HG03469 (cell line): ENCODE results near the gene C10orf67.

Source experiments
- ATAC-seq: cut with Tn5 transposase; IDR thresholded peaks from one replicate; pipeline ENCODE4 v1.9.1; 2021; ENCODE audit warnings: mild to moderate bottlenecking, moderate library complexity, moderate number of reproducible peaks; ENCODE audit not compliant: unreplicated experiment

C10orf67 gene

GRCh38 chr10:23199768-23200511, 144.7 kb downstream of the C10orf67 start:
- ATAC-seq, result no peak

DNA sequence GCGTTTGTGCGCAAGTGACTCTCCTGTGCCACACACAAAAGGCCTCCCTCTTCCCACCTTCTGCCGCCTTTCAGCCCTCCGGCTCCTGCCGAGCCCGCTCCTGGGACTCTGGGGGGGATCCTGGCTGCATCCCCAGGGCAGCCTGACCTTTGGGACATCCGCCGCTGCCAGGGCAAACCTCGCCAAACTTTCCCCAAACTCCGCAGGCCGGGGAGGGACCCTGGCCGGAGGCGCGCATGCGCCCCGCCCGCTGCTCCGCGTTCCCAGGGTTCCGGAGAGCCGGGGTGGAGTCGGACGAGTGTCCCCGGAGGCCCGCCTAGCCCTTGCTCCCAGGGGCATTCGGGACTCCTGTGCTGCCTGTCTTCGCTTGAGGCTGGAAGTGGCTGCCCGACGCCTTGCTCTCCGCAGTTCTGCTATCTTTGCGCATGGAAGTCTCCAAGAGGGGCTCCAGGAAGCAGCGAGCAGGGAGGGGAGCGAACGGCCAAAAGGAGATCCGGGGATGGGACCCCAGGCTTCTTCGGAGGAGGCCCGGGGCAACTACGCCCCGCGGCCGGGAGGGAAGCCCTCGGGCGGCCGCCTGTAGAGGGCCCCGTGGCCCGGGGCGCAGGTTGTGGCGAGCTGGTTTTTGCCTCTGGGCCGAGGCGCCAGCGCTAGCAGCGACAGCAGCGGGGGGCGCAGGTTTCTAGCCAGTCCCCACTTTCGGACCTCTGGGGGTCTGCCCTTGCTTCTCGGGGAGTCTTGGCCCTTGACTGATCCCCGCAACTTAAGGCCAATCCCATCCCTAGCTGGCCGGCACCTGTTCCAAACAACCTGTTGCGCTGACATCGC, 145.4 kb downstream of the C10orf67 start:
- no peak for ATAC-seq

GRCh38 chr10:23198610-23198939, 146.0 kb downstream of the C10orf67 start:
- ATAC-seq, result no peak

- no peak for ATAC-seq
Measured at GRCh38 chr10:23197416-23197861, 147.2 kb downstream of the C10orf67 start.

DNA sequence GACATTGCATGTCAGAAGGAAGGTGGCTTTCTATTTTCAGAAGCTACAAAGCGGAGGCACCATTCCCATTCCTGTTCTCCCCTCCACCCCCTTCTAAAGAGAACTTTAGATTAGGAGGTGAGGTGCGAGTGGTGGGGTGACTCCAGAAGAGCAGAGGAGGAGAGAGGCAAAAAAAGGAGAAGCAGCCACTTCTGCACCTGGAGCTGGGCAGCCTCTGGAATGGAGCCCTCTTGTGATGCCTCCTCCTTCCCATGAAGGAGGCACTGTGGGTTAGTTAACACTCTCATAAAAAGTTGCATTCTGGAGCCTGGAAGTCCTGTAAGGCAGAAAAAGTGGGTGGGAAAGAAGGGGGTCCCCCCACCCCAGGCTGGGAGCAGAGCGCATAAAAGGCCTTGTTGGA, 147.7 kb downstream of the C10orf67 start:
- ATAC-seq, result no peak

- no peak for ATAC-seq
Measured at GRCh38 chr10:23195846-23196600, 148.6 kb downstream of the C10orf67 start.

- ATAC-seq, result no peak
Measured at GRCh38 chr10:23194966-23195845, 149.4 kb downstream of the C10orf67 start.

GRCh38 chr10:23194471-23194965, 150.1 kb downstream of the C10orf67 start:
- no peak for ATAC-seq

GRCh38 chr10:23193435-23194074, 151.0 kb downstream of the C10orf67 start:
- no peak for ATAC-seq

DNA sequence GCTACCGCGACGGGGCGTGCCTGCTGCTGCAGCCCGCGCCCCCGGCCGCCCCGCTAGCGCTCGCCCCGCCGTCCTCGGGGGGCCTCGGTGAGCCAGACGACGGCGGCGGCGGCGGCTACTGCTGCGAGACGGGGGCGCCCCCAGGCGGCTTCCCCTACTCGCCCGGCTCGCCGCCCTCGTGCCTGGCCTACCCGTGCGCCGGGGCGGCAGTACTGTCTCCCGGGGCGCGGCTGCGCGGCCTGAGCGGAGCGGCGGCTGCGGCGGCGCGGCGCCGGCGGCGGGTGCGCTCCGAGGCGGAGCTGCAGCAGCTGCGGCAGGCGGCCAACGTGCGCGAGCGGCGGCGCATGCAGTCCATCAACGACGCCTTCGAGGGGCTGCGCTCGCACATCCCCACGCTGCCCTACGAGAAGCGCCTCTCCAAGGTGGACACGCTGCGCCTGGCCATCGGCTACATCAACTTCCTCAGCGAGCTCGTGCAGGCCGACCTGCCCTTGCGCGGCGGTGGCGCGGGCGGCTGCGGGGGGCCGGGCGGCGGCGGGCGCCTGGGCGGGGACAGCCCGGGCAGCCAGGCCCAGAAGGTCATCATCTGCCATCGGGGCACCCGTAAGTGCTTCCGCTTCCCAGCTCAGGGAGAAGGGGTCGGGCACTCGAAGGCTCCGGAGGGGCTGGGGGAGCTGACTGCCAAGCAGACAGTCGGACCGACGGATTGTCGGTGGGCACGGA, 151.7 kb downstream of the C10orf67 start:
- no peak for ATAC-seq

GRCh38 chr10:23191764-23192711, 152.6 kb downstream of the C10orf67 start, which contains the start of gene PTF1A:
PTF1A (plus strand) TSS chr10:23192312; CDS start chr10:23192531, 219 bp downstream.
- ATAC-seq, result no peak

- ATAC-seq, result no peak
Measured at GRCh38 chr10:23190872-23191763, 153.5 kb downstream of the C10orf67 start.

DNA sequence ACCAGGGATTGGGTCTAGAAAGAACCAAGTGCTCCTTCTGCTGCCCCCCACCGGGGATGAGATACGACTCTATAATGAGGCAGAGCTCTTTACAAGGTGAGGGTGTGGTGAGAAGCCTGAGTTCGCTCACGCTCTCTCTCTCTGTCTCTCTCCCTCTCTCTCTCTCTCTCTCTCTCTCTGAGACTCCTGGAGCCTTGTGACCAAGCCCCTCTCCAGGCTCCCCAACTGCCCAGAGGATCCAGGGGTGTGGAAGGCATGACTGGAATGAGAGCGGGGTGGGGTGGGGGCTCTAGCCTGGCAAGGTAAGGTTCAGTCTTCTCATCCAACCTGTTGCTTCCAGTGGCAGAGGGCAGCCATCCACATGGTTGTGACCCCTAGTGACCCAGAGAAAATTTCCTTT, 155.6 kb downstream of the C10orf67 start:
- no peak for ATAC-seq

DNA sequence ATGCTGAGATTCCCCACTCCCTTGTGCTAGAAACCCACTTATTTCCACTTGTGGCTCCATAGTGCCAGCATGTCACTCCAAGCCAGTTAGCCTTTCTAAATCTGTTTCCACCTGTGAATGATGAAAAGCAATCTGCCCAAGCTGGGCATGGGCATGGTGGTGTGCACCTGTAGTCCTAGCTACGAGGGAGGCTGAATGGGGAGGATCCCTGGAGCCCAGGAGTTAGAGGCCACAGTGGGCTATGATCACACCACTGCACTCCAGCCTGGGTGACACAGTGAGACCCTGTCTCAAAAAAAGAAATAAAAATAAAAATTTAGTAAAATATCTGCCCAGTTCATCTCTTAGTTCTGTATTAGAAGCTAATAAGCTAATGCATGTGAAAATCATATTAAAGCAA, 157.4 kb downstream of the C10orf67 start:
- no peak for ATAC-seq

DNA sequence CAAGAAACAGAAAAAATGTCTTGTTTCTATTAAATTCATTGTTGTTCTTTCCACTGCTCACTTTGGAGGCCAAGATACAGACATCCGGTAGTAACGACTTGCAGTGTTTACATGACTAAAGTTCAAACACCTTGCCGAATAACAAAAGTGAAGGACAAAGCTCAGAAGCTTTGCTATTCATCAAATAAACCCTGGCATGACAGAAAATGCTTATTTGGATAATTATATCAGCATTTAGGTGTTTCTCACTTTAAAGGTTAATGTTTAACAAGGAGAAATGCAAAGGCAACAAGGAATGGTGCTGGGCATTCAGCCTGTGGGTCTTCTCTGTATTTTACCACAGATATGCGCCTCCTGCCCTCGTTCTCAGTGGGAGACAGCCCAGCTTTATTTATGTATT, 157.9 kb downstream of the C10orf67 start:
- ATAC-seq, result no peak

DNA sequence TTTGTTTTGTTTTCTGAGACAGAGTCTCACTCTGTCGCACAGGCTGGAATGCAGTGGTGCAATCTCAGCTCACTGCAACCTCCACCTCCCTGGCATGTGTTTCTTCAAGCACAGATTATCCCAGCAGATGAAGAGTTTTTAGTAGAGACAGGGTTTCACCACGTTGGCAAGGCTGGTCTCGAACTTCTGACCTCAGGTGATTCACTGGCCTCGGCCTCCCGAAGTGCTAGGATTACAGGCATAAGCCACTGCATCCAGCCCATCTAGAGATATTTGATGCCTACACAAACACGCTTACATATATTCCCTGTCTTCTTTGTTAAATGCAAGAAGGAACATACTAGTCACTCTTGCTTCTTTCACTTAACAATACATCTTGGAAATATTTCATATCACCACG, 158.4 kb downstream of the C10orf67 start:
- no peak for ATAC-seq

DNA sequence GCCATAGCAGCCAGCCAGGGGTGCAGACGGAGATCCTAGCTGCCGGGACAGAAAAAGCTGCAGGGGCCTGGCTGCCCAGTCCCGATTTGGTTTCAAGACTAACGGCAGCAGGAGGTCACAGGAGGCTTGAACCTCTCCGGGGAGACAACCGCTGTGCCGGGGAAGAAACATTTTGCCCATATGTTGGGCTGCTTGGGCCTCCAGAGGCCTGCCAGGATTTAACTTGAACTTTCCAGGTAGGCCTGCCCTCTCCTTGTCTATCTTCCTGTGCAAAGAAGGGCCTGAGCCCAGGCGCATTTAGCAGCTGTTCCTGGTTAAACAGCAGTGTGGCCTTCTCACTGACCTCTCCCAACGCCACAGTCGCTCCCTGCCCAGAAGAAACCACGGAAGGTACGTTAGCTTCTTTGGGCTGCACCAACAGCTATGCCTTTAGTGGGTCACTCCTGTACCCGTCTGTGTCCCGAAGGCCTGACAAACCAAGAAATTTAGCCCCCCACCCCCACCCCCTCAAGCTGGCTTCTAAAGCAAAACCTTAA, 169.6 kb downstream of the C10orf67 start:
- no peak for ATAC-seq
